ENCODE measurements around the gene CLOCK. TPM values are rescaled to one million over a fixed set of nuclear protein-coding genes. Genes with fewer than 3 reads are reported as not detected.
A peak's percentile ranks its signal among the peaks of the same experiment; 100 is the strongest.
"Not testable (repeated sequence)": the region's sequence is repeated elsewhere in the genome, so short reads cannot be mapped to it uniquely, and the experiment has no call there.

Gene CLOCK
- total RNA-seq (10 to 100 TPM; 21.8 to 54.1 (median 31.5) TPM), polyA plus RNA-seq (10 to 100 TPM in 1 of 3 donors, 1 to 10 TPM in 2; 5.9 to 23.5 (median 7.2) TPM)
- long read RNA-seq, donor 1, partial matches to known transcripts: 3 of 8 reads
- long read RNA-seq, donor 1, other reads (novel, unspliced or antisense): 4 of 8 reads
- long read RNA-seq, donor 2, partial matches to known transcripts: 4 of 9 reads
- long read RNA-seq, donor 2, other reads (novel, unspliced or antisense): 5 of 9 reads

DNA sequence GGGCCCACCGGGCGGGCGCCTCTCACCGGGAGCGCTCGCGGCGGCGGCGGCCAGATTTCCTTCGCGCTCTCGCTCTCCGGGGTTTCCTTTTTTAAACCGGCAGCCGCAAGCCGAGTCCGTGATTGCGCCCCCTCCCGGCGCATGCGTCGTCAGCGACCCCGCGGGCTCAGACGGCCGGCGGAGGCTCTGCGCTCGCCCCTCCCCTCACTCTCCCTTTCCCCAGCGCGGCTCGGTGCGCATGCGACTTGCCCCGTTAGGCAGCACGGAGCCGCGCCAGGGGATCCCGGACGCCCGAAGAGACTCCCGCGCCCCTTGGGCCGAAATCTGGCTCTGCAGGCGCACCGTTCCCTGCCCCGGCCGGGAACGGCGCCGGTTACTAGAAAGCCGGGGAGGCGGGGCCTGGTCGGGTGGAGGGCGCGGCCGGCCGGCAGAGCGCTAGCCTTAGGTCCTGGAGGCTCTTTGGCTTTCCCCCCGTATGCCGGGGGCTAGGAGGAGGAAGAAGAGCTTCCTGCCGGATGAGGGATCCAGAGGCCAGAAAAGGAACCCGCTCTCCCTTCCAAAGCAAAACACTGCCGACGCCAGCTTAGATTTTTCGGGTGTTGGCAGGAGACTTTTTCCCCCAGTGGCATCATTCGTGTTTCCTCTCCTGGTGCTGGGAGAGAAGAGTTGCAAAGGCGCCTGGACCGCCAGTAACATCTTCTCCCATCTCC, at the start of gene CLOCK:
CLOCK (minus strand) TSS at position 154 of the 710 bp plus-strand sequence. CDS start 64,124 bp downstream, outside the sequence.
- TF ChIP-seq, protein P1, sequence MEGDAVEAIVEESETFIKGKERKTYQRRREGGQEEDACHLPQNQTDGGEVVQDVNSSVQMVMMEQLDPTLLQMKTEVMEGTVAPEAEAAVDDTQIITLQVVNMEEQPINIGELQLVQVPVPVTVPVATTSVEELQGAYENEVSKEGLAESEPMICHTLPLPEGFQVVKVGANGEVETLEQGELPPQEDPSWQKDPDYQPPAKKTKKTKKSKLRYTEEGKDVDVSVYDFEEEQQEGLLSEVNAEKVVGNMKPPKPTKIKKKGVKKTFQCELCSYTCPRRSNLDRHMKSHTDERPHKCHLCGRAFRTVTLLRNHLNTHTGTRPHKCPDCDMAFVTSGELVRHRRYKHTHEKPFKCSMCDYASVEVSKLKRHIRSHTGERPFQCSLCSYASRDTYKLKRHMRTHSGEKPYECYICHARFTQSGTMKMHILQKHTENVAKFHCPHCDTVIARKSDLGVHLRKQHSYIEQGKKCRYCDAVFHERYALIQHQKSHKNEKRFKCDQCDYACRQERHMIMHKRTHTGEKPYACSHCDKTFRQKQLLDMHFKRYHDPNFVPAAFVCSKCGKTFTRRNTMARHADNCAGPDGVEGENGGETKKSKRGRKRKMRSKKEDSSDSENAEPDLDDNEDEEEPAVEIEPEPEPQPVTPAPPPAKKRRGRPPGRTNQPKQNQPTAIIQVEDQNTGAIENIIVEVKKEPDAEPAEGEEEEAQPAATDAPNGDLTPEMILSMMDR (IDR thresholded peaks at IDR 0.05): peak; percentile 63
- H3K4me1 ChIP-seq: peaks cover 18% of the 10 kb centered on the region
- no peaks in the 10 kb centered on the region for H3K36me3 ChIP-seq (ENCODE audit: insufficient read depth in 1 of 2, low read depth in 1 of 2)
- H3K27me3 ChIP-seq (ENCODE audit: insufficient read depth in 3 of 3, low read length in 2 of 3): no peaks in the 10 kb centered on the region
- DNase-seq: peak; percentile 91 to 95
- peak within 1 kb of the TSS; percentile 96 for H3K27ac ChIP-seq
- peak; percentile 87 to 93 (median 90) for ATAC-seq
- intact Hi-C loops (cut with DNase I): loop anchor here (2.0 to 10.0 kb wide), 5 partner anchors 110 to 305 kb away; partner anchors contain the start of genes EXOC1 (in 1 of the 2), SRD5A3 (in 1 of the 2) and TMEM165 (in 1 of the 2)
- H3K4me3 ChIP-seq: peak within 1 kb of the TSS; percentile 97
- H3K9me3 ChIP-seq: no peaks in the 10 kb centered on the region
- 0% methylated on average over 51 to 71 of the region's 71 CpGs for WGBS, 3 donors

GRCh38 chr4:55592014-55592413, 45.3 kb upstream of the CLOCK start, which contains the start of gene PDCL2:
Gene PDCL2, minus strand, starts transcription at chr4:55592245. Its CDS starts 136 bp downstream, at chr4:55592109.
- peak in 1 of 2 donors; percentile 10 for DNase-seq
- H3K27ac ChIP-seq: no peak within 1 kb of the TSS
- ATAC-seq: no peak
- intact Hi-C loops (cut with DNase I): no loop called here
- H3K4me3 ChIP-seq: no peak within 1 kb of the TSS
- peaks cover 2% of the 10 kb centered on the region for H3K9me3 ChIP-seq
- H3K27me3 ChIP-seq (ENCODE audit: insufficient read depth in 3 of 3, low read length in 2 of 3): no peaks in the 10 kb centered on the region
- no peaks in the 10 kb centered on the region for H3K36me3 ChIP-seq (ENCODE audit: insufficient read depth in 1 of 2, low read depth in 1 of 2)
- WGBS, 3 donors: 90 to 96% (median 92%) methylated on average over 24 of the region's 24 CpGs
- H3K4me1 ChIP-seq: no peaks in the 10 kb centered on the region
- TF ChIP-seq, protein P1 (IDR thresholded peaks at IDR 0.05): no peak

- no peaks in the 10 kb centered on the region for H3K4me1 ChIP-seq
- WGBS, 3 donors: 86 to 95% (median 93%) methylated on average over 2 of the region's 2 CpGs
- TF ChIP-seq, protein P1 (IDR thresholded peaks at IDR 0.05): no peak
- no peaks in the 10 kb centered on the region for H3K27me3 ChIP-seq (ENCODE audit: insufficient read depth in 3 of 3, low read length in 2 of 3)
- no peak overlapping the region for H3K4me3 ChIP-seq
- DNase-seq (no peak), ATAC-seq (no peak)
- H3K9me3 ChIP-seq: peaks cover 9% of the 10 kb centered on the region
- H3K27ac ChIP-seq: no peak overlapping the region
- intact Hi-C loops (cut with DNase I): no loop called here
- no peaks in the 10 kb centered on the region for H3K36me3 ChIP-seq (ENCODE audit: insufficient read depth in 1 of 2, low read depth in 1 of 2)
Measured at GRCh38 chr4:55588160-55588559, 41.5 kb upstream of the CLOCK start.

- intact Hi-C loops (cut with DNase I); H3K4me1 ChIP-seq; H3K27ac ChIP-seq; DNase-seq; H3K36me3 ChIP-seq (ENCODE audit: insufficient read depth in 1 of 2, low read depth in 1 of 2); ATAC-seq; H3K9me3 ChIP-seq; H3K27me3 ChIP-seq (ENCODE audit: insufficient read depth in 3 of 3, low read length in 2 of 3); H3K4me3 ChIP-seq: not testable (repeated sequence)
- WGBS, 3 donors: 83 to 98% methylated on average over 1 to 2 of the region's 2 CpGs; no CpG with 5 or more reads in 1 of the 3 donors
Measured at GRCh38 chr4:55582773-55583172, 36.1 kb upstream of the CLOCK start.

DNA sequence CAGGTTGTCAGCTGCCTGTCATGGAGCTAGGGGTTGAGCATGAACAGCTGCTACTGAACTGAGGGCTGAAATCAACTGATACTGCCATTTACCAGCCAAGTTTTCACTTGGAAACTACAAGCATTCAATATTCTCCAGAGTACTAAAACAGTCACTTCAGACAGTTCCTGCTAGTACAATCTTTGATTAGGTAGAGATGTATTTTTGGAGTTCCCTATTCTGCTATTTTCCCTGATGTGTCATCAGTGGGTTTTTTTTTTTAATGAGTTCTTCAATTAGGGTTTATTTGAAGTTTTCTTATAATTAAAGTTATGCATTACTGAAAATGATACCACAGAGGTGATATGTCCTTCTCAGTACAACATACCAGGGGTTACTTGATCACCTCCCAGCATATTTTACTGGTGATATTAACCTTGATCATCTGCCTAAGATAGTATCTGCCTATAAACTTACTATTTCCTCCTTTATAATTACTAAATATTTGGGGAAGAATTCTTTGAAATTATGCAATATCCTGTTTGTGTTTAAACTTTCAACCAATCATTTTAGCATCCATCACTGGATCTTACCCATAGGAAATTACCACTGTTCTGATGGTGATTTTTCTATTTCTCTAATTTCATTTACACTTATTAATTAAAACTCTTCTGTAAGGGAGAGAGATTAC, 31.8 kb upstream of the CLOCK start:
- ATAC-seq: no peak
- Histone ChIP-seq H3K36me3 (ENCODE audit: insufficient read depth in 1 of 2, low read depth in 1 of 2) (no peaks in the 10 kb centered on the region), H3K9me3 (peaks cover 24% of the 10 kb centered on the region), H3K4me3 (no peak overlapping the region), H3K27me3 (ENCODE audit: insufficient read depth in 3 of 3, low read length in 2 of 3) (no peaks in the 10 kb centered on the region), H3K4me1 (no peaks in the 10 kb centered on the region), H3K27ac (no peak overlapping the region)
- intact Hi-C loops (cut with DNase I): no loop called here
- DNase-seq: no peak
- TF ChIP-seq, protein P1 (IDR thresholded peaks at IDR 0.05): no peak
